HG03039 (cell line): ENCODE results near the gene SIK2.
"Not testable (repeated sequence)": the region's sequence is repeated elsewhere in the genome, so short reads cannot be mapped to it uniquely, and the experiment has no call there.

ENCODE experiments used
- ATAC-seq: cut with Tn5 transposase; IDR thresholded peaks from one replicate; pipeline ENCODE4 v1.9.1; 2021; ENCODE audit warnings: mild to moderate bottlenecking, moderate library complexity; ENCODE audit not compliant: unreplicated experiment

SIK2 gene

GRCh38 chr11:111620518-111620917, 18.3 kb downstream of the SIK2 start:
- no peak for ATAC-seq

- no peak for ATAC-seq
These were observed 21.3 kb downstream of the SIK2 start for GRCh38 chr11:111623527-111624030.

GRCh38 chr11:111624608-111625007, 22.4 kb downstream of the SIK2 start:
- no peak for ATAC-seq

- ATAC-seq: no peak
These were observed 25.3 kb downstream of the SIK2 start for GRCh38 chr11:111627591-111627990.

GRCh38 chr11:111629499-111629898, 27.2 kb downstream of the SIK2 start:
- no peak for ATAC-seq

GRCh38 chr11:111631024-111631665, 28.9 kb downstream of the SIK2 start:
- no peak for ATAC-seq

- no peak for ATAC-seq
These were observed 29.4 kb downstream of the SIK2 start for GRCh38 chr11:111631666-111632039.

- ATAC-seq: no peak
These were observed 30.4 kb downstream of the SIK2 start for GRCh38 chr11:111632516-111633220.

- no peak for ATAC-seq
These were observed 31.0 kb downstream of the SIK2 start for GRCh38 chr11:111633248-111633647.

- ATAC-seq: no peak
These were observed 31.6 kb downstream of the SIK2 start for GRCh38 chr11:111633756-111634362.

- no peak for ATAC-seq
These were observed 32.9 kb downstream of the SIK2 start for GRCh38 chr11:111634981-111635705.

- no peak for ATAC-seq
These were observed 33.4 kb downstream of the SIK2 start for GRCh38 chr11:111635706-111636045.

- ATAC-seq: no peak
These were observed 35.6 kb downstream of the SIK2 start for GRCh38 chr11:111637885-111638284.

- ATAC-seq: no peak
These were observed 37.1 kb downstream of the SIK2 start for GRCh38 chr11:111639226-111639925.

- no peak for ATAC-seq
These were observed 39.2 kb downstream of the SIK2 start for GRCh38 chr11:111641339-111642015.

- ATAC-seq: no peak
These were observed 40.3 kb downstream of the SIK2 start for GRCh38 chr11:111642542-111642941.

GRCh38 chr11:111644922-111645321, 42.7 kb downstream of the SIK2 start:
- no peak for ATAC-seq

- ATAC-seq: no peak
These were observed 43.5 kb downstream of the SIK2 start for GRCh38 chr11:111645657-111646316.

- ATAC-seq: not testable (repeated sequence)
These were observed 49.1 kb downstream of the SIK2 start for GRCh38 chr11:111651336-111651735.

GRCh38 chr11:111652184-111652583, 49.9 kb downstream of the SIK2 start:
- ATAC-seq: no peak
